ENCODE measurements around the gene KRTAP2-1.
"Not testable (repeated sequence)": the region's sequence is repeated elsewhere in the genome, so short reads cannot be mapped to it uniquely, and the experiment has no call there.

Gene KRTAP2-1

GRCh38 chr17:41010441-41010840, 36.7 kb downstream of the KRTAP2-1 start:
- DNase-seq: no peak

- DNase-seq: no peak
These were observed 37.2 kb downstream of the KRTAP2-1 start for GRCh38 chr17:41009936-41010335.

GRCh38 chr17:41009301-41009760, 37.8 kb downstream of the KRTAP2-1 start:
- no peak for DNase-seq

- DNase-seq: no peak
These were observed 38.3 kb downstream of the KRTAP2-1 start, which contains the start of gene KRTAP3-1 for GRCh38 chr17:41008811-41009210. Gene KRTAP3-1 (minus strand): TSS chr17:41009128. CDS start chr17:41009074, 54 bp downstream.

GRCh38 chr17:41004397-41004796, 42.7 kb downstream of the KRTAP2-1 start:
- DNase-seq: no peak

GRCh38 chr17:41003926-41004325, 43.2 kb downstream of the KRTAP2-1 start:
- no peak for DNase-seq

GRCh38 chr17:41002814-41003213, 44.3 kb downstream of the KRTAP2-1 start:
- DNase-seq: no peak

- no peak for DNase-seq
These were observed 45.3 kb downstream of the KRTAP2-1 start for GRCh38 chr17:41001795-41002194.

- not testable (repeated sequence) for DNase-seq
These were observed 47.6 kb downstream of the KRTAP2-1 start, which contains the start of gene KRTAP3-2 for GRCh38 chr17:40999563-40999962. Gene KRTAP3-2 (minus strand): TSS chr17:40999906. CDS start chr17:40999853, 53 bp downstream.

- DNase-seq: no peak
These were observed 49.8 kb downstream of the KRTAP2-1 start for GRCh38 chr17:40997361-40997760.

- DNase-seq: no peak
These were observed 50.3 kb downstream of the KRTAP2-1 start for GRCh38 chr17:40996829-40997228.

Data from hematopoietic multipotent progenitor cell treated with erythropoietin and hydrocortisone succinate and interleukin-3 and kit ligand, for 4 days (in vitro differentiated cells).